HEK293 (cell line): Measurements from ENCODE around the gene CACNB2.

Experiments used
- CTCF ChIA-PET: fragments of 350-600 bp; formaldehyde crosslinking; extraction: SDS; loops from one replicate; lab custom pipeline; 2021; ENCODE audit warnings: antibody characterized with exemption; lab: Yijun Ruan, JAX
- POLR2A ChIA-PET: fragments of 300-600 bp; formaldehyde crosslinking; extraction: SDS; loops from one replicate; lab custom pipeline; 2020; ENCODE audit warnings: antibody characterized with exemption, inconsistent platforms; lab: Yijun Ruan, JAX
- H3K27ac ChIP-seq: fragments of 200-500 bp; sonication (Bioruptor generic); 2 replicates; pipeline ENCODE4 v1.5.1; 2014; ENCODE audit warnings: low read depth, low read length, control low read depth, inconsistent platforms; ENCODE audit errors: extremely low read depth
- H3K36me3 ChIP-seq, 2 experiments: fragments of 200-500 bp in 1 of 2; sonication (Bioruptor generic) in 1 of 2; 1 replicate in 1 of 2; 2 replicates in 1 of 2; pipeline ENCODE4 v1.5.1; 2014 to 2017; ENCODE audit warnings: inconsistent platforms in 2 of 2, low read length in 2 of 2; ENCODE audit not compliant: control insufficient read depth in 2 of 2, insufficient read depth in 1 of 2
- H3K4me1 ChIP-seq: fragments of 200-500 bp; sonication (Bioruptor generic); 2 replicates; pipeline ENCODE4 v1.5.1; 2014; ENCODE audit warnings: mild to moderate bottlenecking, low read length, inconsistent platforms; ENCODE audit not compliant: control insufficient read depth, insufficient read depth
- H3K4me3 ChIP-seq: 2 replicates; pipeline ENCODE4 v1.5.1; 2011; ENCODE audit warnings: low read depth, mild to moderate bottlenecking, control low read depth, low read length, moderate library complexity
- H3K9me3 ChIP-seq: fragments of 200-500 bp; sonication (Bioruptor generic); 2 replicates; pipeline ENCODE4 v1.5.1; 2014; ENCODE audit warnings: low read depth, low read length, inconsistent platforms; ENCODE audit not compliant: control insufficient read depth, insufficient read depth
- BCL11B ChIP-seq: fragments of 450-650 bp; formaldehyde crosslinking; IDR thresholded peaks from 2 replicates; pipeline ENCODE4 v1.5.1; 2016; ENCODE audit warnings: low read depth, missing biosample characterization, missing genetic modification characterization
- GLIS2 ChIP-seq: fragments of 450-650 bp; formaldehyde crosslinking; IDR thresholded peaks from 2 replicates; pipeline ENCODE4 v1.5.1; 2016; ENCODE audit warnings: missing biosample characterization, missing genetic modification characterization
- PRDM10 ChIP-seq: fragments of 450-650 bp; formaldehyde crosslinking; IDR thresholded peaks from 2 replicates; pipeline ENCODE4 v1.5.1; 2016; ENCODE audit warnings: missing biosample characterization, missing genetic modification characterization
- PRDM6 ChIP-seq: fragments of 450-650 bp; formaldehyde crosslinking; IDR thresholded peaks from 2 replicates; pipeline ENCODE4 v1.5.1; 2017; ENCODE audit warnings: missing biosample characterization, missing genetic modification characterization
- SETDB1 ChIP-seq: IDR thresholded peaks from one replicate; pipeline ENCODE4 v1.6.1; 2017; ENCODE audit warnings: mild to moderate bottlenecking, low read length, moderate library complexity, mixed read lengths; ENCODE audit not compliant: insufficient read length
- ZNF16 ChIP-seq: fragments of 450-650 bp; formaldehyde crosslinking; IDR thresholded peaks from 2 replicates; pipeline ENCODE4 v1.5.1; 2016; ENCODE audit warnings: low read depth, missing biosample characterization, missing genetic modification characterization
- ZNF174 ChIP-seq: fragments of 450-650 bp; formaldehyde crosslinking; IDR thresholded peaks from 2 replicates; pipeline ENCODE4 v1.5.0; 2017; ENCODE audit warnings: missing biosample characterization, mild to moderate bottlenecking, missing genetic modification characterization
- ZNF202 ChIP-seq: fragments of 450-650 bp; formaldehyde crosslinking; IDR thresholded peaks from 2 replicates; pipeline ENCODE4 v1.5.1; 2016; ENCODE audit warnings: missing biosample characterization, missing genetic modification characterization, borderline replicate concordance
- ZNF24 ChIP-seq: fragments of 450-650 bp; formaldehyde crosslinking; IDR thresholded peaks from 2 replicates; pipeline ENCODE4 v1.5.1; 2016; ENCODE audit warnings: missing biosample characterization, missing genetic modification characterization
- ZNF324 ChIP-seq: fragments of 450-650 bp; formaldehyde crosslinking; IDR thresholded peaks from 2 replicates; pipeline ENCODE4 v1.5.1; 2016; ENCODE audit warnings: missing biosample characterization, missing genetic modification characterization
- ZNF362 ChIP-seq: fragments of 450-650 bp; formaldehyde crosslinking; IDR thresholded peaks from 2 replicates; pipeline ENCODE4 v1.5.1; 2016; ENCODE audit warnings: missing biosample characterization, missing genetic modification characterization
- ZNF518A ChIP-seq: fragments of 450-650 bp; formaldehyde crosslinking; conservative IDR thresholded peaks from 2 replicates; pipeline ENCODE4 v1.5.1; 2016; ENCODE audit warnings: low read depth, missing biosample characterization, missing genetic modification characterization
- ZNF571 ChIP-seq: fragments of 450-650 bp; formaldehyde crosslinking; IDR thresholded peaks from 2 replicates; pipeline ENCODE4 v1.5.0; 2017; ENCODE audit warnings: missing biosample characterization, missing genetic modification characterization
- ZNF785 ChIP-seq: fragments of 450-650 bp; formaldehyde crosslinking; IDR thresholded peaks from 2 replicates; pipeline ENCODE4 v1.5.1; 2016; ENCODE audit warnings: missing biosample characterization, missing genetic modification characterization
- ZNF792 ChIP-seq: fragments of 450-650 bp; formaldehyde crosslinking; IDR thresholded peaks from 2 replicates; pipeline ENCODE4 v1.5.1; 2016; ENCODE audit warnings: missing biosample characterization, missing genetic modification characterization
- ZSCAN5A ChIP-seq: fragments of 450-650 bp; formaldehyde crosslinking; IDR thresholded peaks from 2 replicates; pipeline ENCODE4 v1.5.1; 2016; ENCODE audit warnings: missing biosample characterization, missing genetic modification characterization

Gene CACNB2

GRCh38 chr10:18368682-18369081 is 228.5 kb downstream of the CACNB2 start:
- CTCF ChIA-PET: no interaction called here

GRCh38 chr10:18369859-18370473 is 229.7 kb downstream of the CACNB2 start:
- no peaks in the 10 kb centered on the region for H3K9me3 ChIP-seq
- ChIA-PET CTCF (interaction anchor here (0.6 kb wide), 1 partner anchor 497 kb away, joined by 3 read pairs; no protein-coding TSS in a partner anchor), POLR2A (no interaction called here)
- no peak overlapping the region for H3K4me3 ChIP-seq
- H3K36me3 ChIP-seq: no peaks in the 10 kb centered on the region
- H3K4me1 ChIP-seq: no peaks in the 10 kb centered on the region
- H3K27ac ChIP-seq: no peak overlapping the region
- TF ChIP-seq PRDM10 (tag by site-specific recombination) (no peak), BCL11B (tag by site-specific recombination) (no peak), ZNF785 (tag by site-specific recombination) (no peak), ZNF16 (no peak), ZSCAN5A (no peak), ZNF174 (tag by site-specific recombination) (no peak), ZNF324 (tag by site-specific recombination) (no peak), ZNF571 (tag by site-specific recombination) (no peak), ZNF792 (tag by site-specific recombination) (no peak), GLIS2 (tag by site-specific recombination) (no peak), ZNF518A (tag by site-specific recombination) (no peak), ZNF202 (tag by site-specific recombination) (no peak), SETDB1 (no peak)

More at GRCh38 chr10:18368682-18369081, 228.5 kb downstream of the CACNB2 start:
- Histone ChIP-seq H3K27ac (no peak overlapping the region), H3K4me3 (no peak overlapping the region), H3K4me1 (no peaks in the 10 kb centered on the region), H3K9me3 (no peaks in the 10 kb centered on the region), H3K36me3 (no peaks in the 10 kb centered on the region)
- TF ChIP-seq ZNF24 (tag by site-specific recombination) (no peak), PRDM6 (peak; percentile 7; the same call in 1 of the 2 replicates), ZNF362 (0 out of 2 replicates have a peak, but pooled peaks have one; percentile 13)
- POLR2A ChIA-PET: no interaction called here
